ENCODE results near the gene RASSF9. TPM values are rescaled to one million over a fixed set of nuclear protein-coding genes. Genes with fewer than 3 reads are reported as not detected.

Gene RASSF9
- total and polyA plus RNA-seq, 9 of the 15 experiments (the other 6 are each of a cell fraction or from before 2014, with no cell fraction given), result not detected

- TF ChIP-seq HMGN3 (IDR thresholded peaks at IDR 0.05; ENCODE audit: borderline replicate concordance, extremely low read depth, insufficient read length, low read depth, low read length) (no peak), FOXK1 (CRISPR knock-in tag; IDR thresholded peaks at IDR 0.05; ENCODE audit: borderline replicate concordance) (no peak)
- TF ChIP-seq, protein P1, sequence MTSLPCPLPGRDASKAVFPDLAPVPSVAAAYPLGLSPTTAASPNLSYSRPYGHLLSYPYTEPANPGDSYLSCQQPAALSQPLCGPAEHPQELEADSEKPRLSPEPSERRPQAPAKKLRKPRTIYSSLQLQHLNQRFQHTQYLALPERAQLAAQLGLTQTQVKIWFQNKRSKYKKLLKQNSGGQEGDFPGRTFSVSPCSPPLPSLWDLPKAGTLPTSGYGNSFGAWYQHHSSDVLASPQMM (CRISPR knock-in tag; IDR thresholded peaks at IDR 0.05), result no peak
Measured at GRCh38 chr12:85775091-85775490, 61.1 kb downstream of the RASSF9 start (continued).

- CTCF ChIA-PET (ENCODE audit: low intra/inter-chr PET ratio), result no interaction called here
Measured at GRCh38 chr12:85765453-85765869, 70.7 kb downstream of the RASSF9 start.

DNA sequence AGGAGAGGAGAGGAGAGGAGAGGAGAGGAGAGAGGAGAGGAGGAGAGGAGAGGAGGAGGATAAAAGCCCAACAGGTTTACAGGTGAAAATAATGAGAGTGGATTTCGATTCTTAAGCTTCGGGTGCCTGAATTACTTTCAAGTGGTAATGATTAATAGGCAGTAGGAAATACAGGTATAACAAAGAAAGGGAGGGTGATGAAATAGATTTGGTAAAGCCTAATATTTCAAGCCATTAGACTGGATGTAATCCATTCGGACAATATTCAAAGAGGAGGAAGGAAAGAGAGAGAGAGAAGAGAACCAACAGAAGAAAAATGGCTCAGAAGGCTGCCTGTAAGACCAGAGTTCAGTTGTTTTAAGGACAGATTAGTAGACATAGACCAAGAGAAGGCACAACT is 76.6 kb downstream of the RASSF9 start:
- H3K9me3 ChIP-seq (replicated peaks; ENCODE audit: control insufficient read depth, insufficient read depth, low read depth, low read length), result no peaks in the 10 kb centered on the region
- CTCF ChIA-PET (ENCODE audit: low intra/inter-chr PET ratio), result no interaction called here
- intact Hi-C loops (cut with micrococcal nuclease), result no loop called here
- ATAC-seq (no peak), DNase-seq (ENCODE audit: extremely low read depth in 1 of 4, low spot score in 3 of 4) (no peak), FAIRE-seq (no peak)
- H3K27me3 ChIP-seq (ENCODE audit: control insufficient read depth in 2 of 2, insufficient read depth in 2 of 2, low read length in 2 of 2), result no peaks in the 10 kb centered on the region
- no peaks in the 10 kb centered on the region for H3K36me3 ChIP-seq (ENCODE audit: control insufficient read depth, insufficient read depth, low read length)
- 0% methylated on average over 3 of the region's 3 CpGs for WGBS (ENCODE audit: insufficient coverage, low coverage, missing lambda C conversion rate)
- H3K27ac ChIP-seq (ENCODE audit: extremely low read depth, low read depth, low read length), result no peak overlapping the region
- no peaks in the 10 kb centered on the region for H3K9me1 ChIP-seq (ENCODE audit: control insufficient read depth, insufficient read depth, low read length)
- no peak overlapping the region for H3K9ac ChIP-seq (ENCODE audit: insufficient read depth in 1 of 2, low read depth in 2 of 2, low read length in 2 of 2)
- TF ChIP-seq ZNF79 (CRISPR knock-in tag; IDR thresholded peaks at IDR 0.05; ENCODE audit: low read depth), result no peak
- H3K79me2 ChIP-seq (ENCODE audit: control insufficient read depth, insufficient read depth, low read length), result no peaks in the 10 kb centered on the region
- no peak overlapping the region for H3K4me2 ChIP-seq (ENCODE audit: insufficient read depth, low read length)
- no peak overlapping the region for H3K4me3 ChIP-seq
- H2AFZ ChIP-seq (ENCODE audit: low read depth, low read length), result no peak overlapping the region
- in situ Hi-C loops (cut with MboI), result no loop called here
- POLR2A ChIA-PET, result no interaction called here
- no TSS peak for BruUV-seq (replicated peaks)
- no peaks in the 10 kb centered on the region for H3K4me1 ChIP-seq (replicated peaks in 1 of 2; ENCODE audit: control insufficient read depth in 2 of 2, insufficient read depth in 2 of 2, low read length in 2 of 2)
- H4K20me1 ChIP-seq (replicated peaks; ENCODE audit: control insufficient read depth, insufficient read depth, low read length), result no peaks in the 10 kb centered on the region

More at GRCh38 chr12:85765453-85765869, 70.7 kb downstream of the RASSF9 start:
- no peaks in the 10 kb centered on the region for H3K79me2 ChIP-seq (ENCODE audit: control insufficient read depth, insufficient read depth, low read length)
- no peaks in the 10 kb centered on the region for H3K9me3 ChIP-seq (replicated peaks; ENCODE audit: control insufficient read depth, insufficient read depth, low read depth, low read length)
- no peaks in the 10 kb centered on the region for H3K9me1 ChIP-seq (ENCODE audit: control insufficient read depth, insufficient read depth, low read length)
- no peak overlapping the region for H3K4me3 ChIP-seq
- no peaks in the 10 kb centered on the region for H4K20me1 ChIP-seq (replicated peaks; ENCODE audit: control insufficient read depth, insufficient read depth, low read length)
- in situ Hi-C loops (cut with MboI) (no loop called here), intact Hi-C loops (cut with micrococcal nuclease) (no loop called here)
- TF ChIP-seq HDAC8 (tag; IDR thresholded peaks at IDR 0.05), result no peak
- no peak for TF ChIP-seq BRD4 (IDR thresholded peaks at IDR 0.05)
- POLR2A ChIA-PET, result no interaction called here
- H3K36me3 ChIP-seq (ENCODE audit: control insufficient read depth, insufficient read depth, low read length), result no peaks in the 10 kb centered on the region
- DNase-seq (ENCODE audit: extremely low read depth in 1 of 4, low spot score in 3 of 4) (no peak), FAIRE-seq (no peak), ATAC-seq (no peak)
- BruUV-seq (replicated peaks), result no TSS peak
- no peak overlapping the region for H3K4me2 ChIP-seq (ENCODE audit: insufficient read depth, low read length)
- no peaks in the 10 kb centered on the region for H3K27me3 ChIP-seq (ENCODE audit: control insufficient read depth in 2 of 2, insufficient read depth in 2 of 2, low read length in 2 of 2)
- H3K27ac ChIP-seq (ENCODE audit: extremely low read depth, low read depth, low read length), result no peak overlapping the region
- 0% methylated on average over 2 of the region's 2 CpGs for WGBS (ENCODE audit: insufficient coverage, low coverage, missing lambda C conversion rate)
- H2AFZ ChIP-seq (ENCODE audit: low read depth, low read length), result no peak overlapping the region
- H3K9ac ChIP-seq (ENCODE audit: insufficient read depth in 1 of 2, low read depth in 2 of 2, low read length in 2 of 2), result no peak overlapping the region
- no peaks in the 10 kb centered on the region for H3K4me1 ChIP-seq (replicated peaks in 1 of 2; ENCODE audit: control insufficient read depth in 2 of 2, insufficient read depth in 2 of 2, low read length in 2 of 2)

All from K562 (cell line).